NCI-H1694 (cell line): Measurements from ENCODE around the gene SACM1L.
A peak's percentile ranks its signal among the peaks of the same experiment; 100 is the strongest.
"Not testable (repeated sequence)": the region's sequence is repeated elsewhere in the genome, so short reads cannot be mapped to it uniquely, and the experiment has no call there.

Source experiments
- DNase-seq: peaks from one replicate; lab custom pipeline; 2025; lab: John Stamatoyannopoulos, UW

The SACM1L gene

GRCh38 chr3:45666757-45667431, 22.3 kb upstream of the SACM1L start:
- no peak for DNase-seq

- no peak for DNase-seq
Measured at GRCh38 chr3:45667569-45667934, 21.6 kb upstream of the SACM1L start.

GRCh38 chr3:45670436-45670835, 18.8 kb upstream of the SACM1L start:
- no peak for DNase-seq

GRCh38 chr3:45670991-45671390, 18.2 kb upstream of the SACM1L start:
- DNase-seq: no peak

- DNase-seq: no peak
Measured at GRCh38 chr3:45673273-45673672, 15.9 kb upstream of the SACM1L start.

- DNase-seq: no peak
Measured at GRCh38 chr3:45676325-45677032, 12.7 kb upstream of the SACM1L start.

GRCh38 chr3:45677033-45677446, 12.2 kb upstream of the SACM1L start:
- no peak for DNase-seq

- DNase-seq: no peak
Measured at GRCh38 chr3:45677841-45678240, 11.4 kb upstream of the SACM1L start.

GRCh38 chr3:45679805-45680204, 9.4 kb upstream of the SACM1L start:
- no peak for DNase-seq

- no peak for DNase-seq
Measured at GRCh38 chr3:45681221-45681620, 8.0 kb upstream of the SACM1L start.

GRCh38 chr3:45681846-45682245, 7.3 kb upstream of the SACM1L start:
- no peak for DNase-seq

GRCh38 chr3:45682311-45682710, 6.9 kb upstream of the SACM1L start:
- DNase-seq: no peak

GRCh38 chr3:45682786-45683185, 6.4 kb upstream of the SACM1L start:
- DNase-seq: no peak

- no peak for DNase-seq
Measured at GRCh38 chr3:45683417-45684326, 5.5 kb upstream of the SACM1L start.

GRCh38 chr3:45684327-45684892, 4.8 kb upstream of the SACM1L start:
- no peak for DNase-seq

GRCh38 chr3:45685722-45686121, 3.5 kb upstream of the SACM1L start:
- DNase-seq: not testable (repeated sequence)

GRCh38 chr3:45686850-45687249, 2.3 kb upstream of the SACM1L start:
- DNase-seq: no peak

- DNase-seq: no peak
Measured at GRCh38 chr3:45687828-45688193, 1.4 kb upstream of the SACM1L start.

- DNase-seq: peak; percentile 14
Measured at GRCh38 chr3:45688194-45688881, 858 bp upstream of the SACM1L start.

GRCh38 chr3:45689787-45690145, 570 bp downstream of the SACM1L start:
- DNase-seq: no peak

GRCh38 chr3:45690336-45691035, 1.3 kb downstream of the SACM1L start:
- peak; percentile 5 for DNase-seq
